Retinal pigment epithelial cell (primary cell): ENCODE results near the gene SGF29.
"Not testable (repeated sequence)": the region's sequence is repeated elsewhere in the genome, so short reads cannot be mapped to it uniquely, and the experiment has no call there.

ENCODE experiments used
- DNase-seq: peaks from one replicate; pipeline ENCODE4 v3.0.0-alpha.2; 2010; ENCODE audit warnings: low read depth
- H3K4me3 ChIP-seq: 2 replicates; pipeline ENCODE4 v1.5.1; 2011; ENCODE audit warnings: mild to moderate bottlenecking, low read length, control low read depth, moderate library complexity
- CTCF ChIP-seq: conservative IDR thresholded peaks from 2 replicates; pipeline ENCODE4 v1.5.1; 2011; ENCODE audit warnings: low read depth, low read length, control low read depth, inconsistent platforms

SGF29 gene

DNA sequence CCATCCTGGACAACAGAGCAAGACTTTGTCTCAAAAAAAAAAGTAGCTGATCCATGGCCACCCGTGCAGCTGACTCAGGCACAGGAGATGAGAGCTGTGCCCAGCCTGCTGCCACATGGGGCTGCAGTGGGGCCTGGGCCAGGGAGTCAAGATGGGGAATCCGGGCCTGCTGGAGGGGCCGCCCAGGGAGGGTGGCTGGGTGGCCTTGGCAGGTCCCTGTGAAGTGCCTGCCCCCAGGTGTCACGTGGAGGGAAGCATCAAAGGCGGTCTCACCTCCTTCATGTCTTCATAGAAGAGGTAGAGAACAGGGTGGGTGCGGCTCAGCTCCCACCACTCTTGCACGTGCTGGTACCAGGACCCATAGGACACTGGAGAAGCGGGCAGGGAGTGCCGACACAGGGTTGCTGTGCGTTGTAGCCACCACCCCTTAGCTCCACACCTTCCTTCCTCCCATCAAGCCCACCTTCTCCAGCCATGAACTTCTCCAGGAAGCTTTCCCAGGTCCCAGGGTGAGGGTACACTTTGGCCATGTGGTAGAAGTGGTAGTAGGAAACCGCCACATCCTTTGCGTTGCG lies 39.3 kb downstream of the SGF29 start:
- no peak for DNase-seq
- H3K4me3 ChIP-seq, result no peak overlapping the region
- TF ChIP-seq CTCF, result no peak

DNA sequence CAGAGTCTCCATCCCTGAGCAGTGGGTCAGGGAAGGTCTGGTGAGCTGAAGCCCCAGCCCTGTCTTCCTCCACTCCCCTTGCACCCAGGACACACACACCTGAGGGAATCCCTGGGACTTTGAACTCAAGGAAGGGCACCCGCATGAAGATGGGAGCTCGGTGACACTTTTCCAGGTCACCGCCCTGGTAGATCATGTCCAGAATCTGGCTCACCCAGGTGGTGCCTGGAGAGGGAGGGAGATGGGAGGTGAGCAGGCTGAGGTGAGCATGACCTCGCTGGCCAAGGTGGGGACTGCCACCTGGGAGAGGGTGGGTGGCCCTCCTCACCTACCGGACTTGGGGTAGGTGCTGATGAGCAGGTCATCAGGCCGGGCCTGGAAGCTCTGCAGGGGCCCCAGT lies 41.7 kb downstream of the SGF29 start:
- not testable (repeated sequence) for DNase-seq, H3K4me3 ChIP-seq

DNA sequence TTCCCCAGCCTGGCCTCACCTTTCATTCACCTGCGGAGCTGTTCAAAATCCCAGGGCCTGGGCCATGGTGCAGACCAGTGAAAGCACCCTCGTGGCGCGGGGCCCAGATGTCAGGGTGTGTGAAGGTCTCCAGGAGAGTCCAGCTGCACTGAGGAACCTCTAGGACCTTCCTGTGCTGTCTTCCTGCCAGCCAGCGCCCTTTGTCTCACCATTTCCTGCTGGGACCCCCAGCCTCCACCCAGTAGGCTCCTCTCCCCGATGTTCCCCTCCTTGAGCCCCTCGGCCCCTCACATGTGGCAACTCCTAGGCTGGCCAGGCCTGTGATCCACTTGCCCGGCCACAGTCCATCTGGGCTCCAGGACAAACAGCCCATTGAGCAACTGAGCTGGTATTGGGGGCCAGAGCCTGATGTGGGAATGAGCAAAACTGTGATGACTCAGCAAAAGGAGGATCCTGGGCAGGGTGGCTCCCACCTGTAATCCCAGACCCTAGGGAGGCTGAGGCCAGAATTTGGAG lies 42.5 kb downstream of the SGF29 start:
- DNase-seq, result no peak
- TF ChIP-seq CTCF, result no peak
- H3K4me3 ChIP-seq, result no peak overlapping the region

DNA sequence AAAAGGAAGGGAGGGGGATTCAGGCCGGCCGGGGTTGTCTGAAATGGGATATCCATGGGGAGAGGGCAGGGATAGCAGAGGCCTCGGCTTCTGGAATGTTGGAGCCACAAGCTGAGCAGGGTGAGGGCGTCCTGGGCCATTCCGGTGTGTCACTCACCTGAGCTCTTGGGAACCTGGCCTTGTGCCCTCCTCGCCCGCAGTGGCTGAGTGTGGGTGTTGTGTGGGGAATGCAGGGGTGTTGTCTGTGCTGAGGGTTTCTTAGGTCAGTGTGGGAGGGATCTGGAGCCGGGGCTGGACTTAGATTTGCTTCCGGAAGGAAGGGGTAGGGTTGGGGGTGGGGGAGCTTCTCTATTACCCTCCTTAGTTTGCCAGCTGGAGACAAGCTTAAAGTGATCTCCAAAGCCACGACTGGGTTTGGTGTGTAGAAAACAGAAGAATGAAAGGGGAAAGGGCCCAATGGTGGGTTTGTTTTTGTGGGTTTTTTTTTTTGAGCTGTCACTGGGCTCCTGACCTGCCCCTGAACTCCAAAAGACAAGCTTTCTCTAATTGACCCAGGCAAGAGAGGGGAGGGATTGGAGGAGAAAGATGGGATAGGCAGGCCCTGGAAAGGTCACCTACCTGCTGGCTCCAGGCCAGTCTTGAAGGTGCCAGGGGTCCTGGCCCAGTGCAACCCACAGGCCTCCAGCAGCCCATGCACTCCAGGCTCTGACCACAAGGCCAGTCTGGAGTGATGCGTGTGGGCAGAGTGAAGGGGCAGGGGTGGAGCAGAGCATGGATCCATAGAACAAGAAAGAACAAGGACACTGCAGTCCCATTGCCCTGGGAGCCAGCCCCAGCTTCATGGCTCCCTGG lies 43.3 kb downstream of the SGF29 start, which contains the start of gene SULT1A2:
SULT1A2 (minus strand) TSS at position 211 of the 852 bp plus-strand sequence. CDS start 1,120 bp downstream, outside the sequence.
- no peak for DNase-seq
- H3K4me3 ChIP-seq, result no peak within 1 kb of the TSS
- no peak for TF ChIP-seq CTCF

GRCh38 chr16:28597692-28598261 lies 44.1 kb downstream of the SGF29 start:
- TF ChIP-seq CTCF, result peak; percentile 48
- DNase-seq, result no peak
- H3K4me3 ChIP-seq, result no peak overlapping the region

- H3K4me3 ChIP-seq, DNase-seq: not testable (repeated sequence)
These were observed 45.9 kb downstream of the SGF29 start for GRCh38 chr16:28599377-28600285.

DNA sequence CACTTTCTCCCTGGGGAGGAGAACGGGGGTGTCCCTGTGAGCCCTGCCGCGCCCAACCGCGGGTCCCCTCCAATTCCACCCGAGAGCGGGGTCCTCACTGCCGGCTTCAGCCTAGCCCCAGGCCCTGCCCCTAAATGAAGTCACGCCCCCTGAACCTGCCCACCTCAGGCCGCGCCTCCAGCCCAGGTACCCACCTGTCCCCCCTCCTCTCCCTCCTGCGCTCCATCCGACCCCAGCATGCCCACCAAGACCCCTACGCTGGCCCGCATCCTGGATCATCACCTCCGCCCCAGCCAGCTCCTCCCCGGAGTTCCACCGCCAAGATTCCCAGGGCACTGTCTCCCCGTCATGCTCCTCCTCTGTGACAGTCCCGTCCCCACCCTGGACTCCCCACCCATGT lies 47.2 kb downstream of the SGF29 start:
- not testable (repeated sequence) for DNase-seq, H3K4me3 ChIP-seq

- DNase-seq, H3K4me3 ChIP-seq: not testable (repeated sequence)
These were observed 47.9 kb downstream of the SGF29 start for GRCh38 chr16:28601589-28601988.

- not testable (repeated sequence) for H3K4me3 ChIP-seq, DNase-seq
These were observed 48.3 kb downstream of the SGF29 start for GRCh38 chr16:28602062-28602461.
